Activated CD8-positive, alpha-beta T cell treated with anti-CD3 and anti-CD28 coated beads for 36 hours (primary cell): ENCODE measurements around the gene HYAL2. TPM values are rescaled to one million over a fixed set of nuclear protein-coding genes. Genes with fewer than 3 reads are reported as not detected.

Source experiments
- ATAC-seq: fragments of 200-7000 bp; cut with Tn5 transposase; one replicate; pipeline ENCODE4 v1.10.0; 2021; ENCODE audit warnings: mild to moderate bottlenecking, moderate library complexity
- CTCF ChIA-PET: fragments of 350-600 bp; sonication (Branson Sonifier 250); formaldehyde crosslinking; loops from one replicate; lab custom pipeline; 2021; ENCODE audit warnings: antibody characterized with exemption; lab: Charles Lee
- POLR2A ChIA-PET: fragments of 350-600 bp; sonication (Branson Sonifier 250); formaldehyde crosslinking; loops from one replicate; lab custom pipeline; 2021; ENCODE audit warnings: antibody characterized with exemption; lab: Charles Lee
- DNase-seq: peaks from one replicate; pipeline ENCODE4 v3.0.0-alpha.2; 2020
- H3K27ac Mint-ChIP-seq: one replicate; pipeline ENCODE4 v1.8.0; 2021; ENCODE audit warnings: mild to moderate bottlenecking, mixed read lengths
- H3K27me3 Mint-ChIP-seq: one replicate; pipeline ENCODE4 v1.8.0; 2021; ENCODE audit warnings: mixed read lengths
- H3K36me3 Mint-ChIP-seq: one replicate; pipeline ENCODE4 v1.8.0; 2021; ENCODE audit warnings: low read depth, mixed read lengths
- H3K4me1 Mint-ChIP-seq: one replicate; pipeline ENCODE4 v1.8.0; 2021; ENCODE audit warnings: low read depth, mixed read lengths
- H3K4me3 Mint-ChIP-seq: one replicate; pipeline ENCODE4 v1.8.0; 2021; ENCODE audit warnings: mild to moderate bottlenecking, moderate library complexity, mixed read lengths
- H3K9me3 Mint-ChIP-seq: one replicate; pipeline ENCODE4 v1.8.0; 2021; ENCODE audit warnings: mixed read lengths
- CTCF ChIP-seq: fragments of 200-600 bp; IDR thresholded peaks from one replicate; pipeline ENCODE4 v1.8.0; 2022; ENCODE audit warnings: antibody characterized with exemption, mild to moderate bottlenecking
- intact Hi-C: fragments of 100-400 bp; cut with micrococcal nuclease; formaldehyde crosslinking; loops from one replicate; pipeline ENCODE4 v1.10.0; 2022
- total RNA-seq, 2 experiments: library from RNA; stranded (reverse); gene quantifications; one replicate each; pipeline ENCODE4 v1.2.3, GENCODE V29; 2021

Gene HYAL2
- total RNA-seq, 2 experiments from 2014 or later: 3.9 to 4.1 TPM

- DNase-seq: no peak
- Mint-ChIP-seq H3K27ac (no peak within 1 kb of the TSS), H3K36me3 (peaks cover 2% of the 10 kb centered on the region), H3K4me3 (no peak within 1 kb of the TSS), H3K27me3 (no peaks in the 10 kb centered on the region), H3K9me3 (no peaks in the 10 kb centered on the region), H3K4me1 (peaks cover 19% of the 10 kb centered on the region)
- ATAC-seq: no peak
- POLR2A ChIA-PET: no interaction called here
- TF ChIP-seq CTCF: no peak
- CTCF ChIA-PET: interaction anchor here (0.9 to 2.1 kb wide), 2 partner anchors 21 to 108 kb away, joined by 3 to 8 read pairs; no protein-coding TSS in a partner anchor
- intact Hi-C loops: no loop called here
Observed at GRCh38 chr3:50303013-50303815, 19.3 kb downstream of the HYAL2 start, which contains the start of gene HYAL1. TSS of gene HYAL1 (minus strand) at chr3:50303574. CDS start at chr3:50302956, 618 bp downstream.

- Mint-ChIP-seq H3K36me3 (peaks cover 2% of the 10 kb centered on the region), H3K4me1 (peaks cover 23% of the 10 kb centered on the region), H3K27ac (no peak overlapping the region), H3K27me3 (no peaks in the 10 kb centered on the region), H3K9me3 (no peaks in the 10 kb centered on the region), H3K4me3 (no peak overlapping the region)
- no peak for DNase-seq
- no peak for ATAC-seq
- no peak for TF ChIP-seq CTCF
- intact Hi-C loops: no loop called here
- POLR2A ChIA-PET: interaction anchor here (1.0 kb wide), 2 partner anchors 20 to 21 kb away, joined by 3 read pairs; partner anchors contain the start of gene HYAL2
- CTCF ChIA-PET: interaction anchor here (0.9 to 2.1 kb wide), 4 partner anchors 22 to 108 kb away, joined by 3 to 8 read pairs (median 4); no protein-coding TSS in a partner anchor
Observed at GRCh38 chr3:50302095-50303012, 20.2 kb downstream of the HYAL2 start.

GRCh38 chr3:50300681-50301254, 21.8 kb downstream of the HYAL2 start:
- H3K4me1 Mint-ChIP-seq: peaks cover 23% of the 10 kb centered on the region
- intact Hi-C loops: no loop called here
- H3K9me3 Mint-ChIP-seq: no peaks in the 10 kb centered on the region
- CTCF ChIA-PET: interaction anchor here (1.2 to 1.5 kb wide), 2 partner anchors 29 to 65 kb away, joined by 4 read pairs; no protein-coding TSS in a partner anchor
- peak overlapping the region; percentile 98 for H3K27ac Mint-ChIP-seq
- ATAC-seq (no peak), DNase-seq (no peak)
- POLR2A ChIA-PET: interaction anchor here (0.9 to 1.8 kb wide), 3 partner anchors 19 to 40 kb away, joined by 3 to 6 read pairs (median 3); partner anchors contain the start of gene RASSF1
- peaks cover 1% of the 10 kb centered on the region for H3K36me3 Mint-ChIP-seq
- H3K27me3 Mint-ChIP-seq: no peaks in the 10 kb centered on the region
- no peak for TF ChIP-seq CTCF
- H3K4me3 Mint-ChIP-seq: peak overlapping the region; percentile 99

- ChIA-PET CTCF (interaction anchor here (0.8 to 1.9 kb wide), 14 partner anchors 9 to 105 kb away, joined by 3 to 8 read pairs (median 4); partner anchors contain the start of genes LSMEM2, RASSF1 and TUSC2), POLR2A (interaction anchor here (0.6 to 3.1 kb wide), 11 partner anchors 10 to 370 kb away, joined by 3 to 14 read pairs (median 3); partner anchors contain the start of genes CYB561D2, MON1A, NPRL2 and RASSF1)
- no peak for TF ChIP-seq CTCF
- peak overlapping the region; percentile 98 for H3K27ac Mint-ChIP-seq
- peaks cover 23% of the 10 kb centered on the region for H3K4me1 Mint-ChIP-seq
- peaks cover 1% of the 10 kb centered on the region for H3K36me3 Mint-ChIP-seq
- ATAC-seq: no peak
- peak overlapping the region; percentile 99 for H3K4me3 Mint-ChIP-seq
- no peaks in the 10 kb centered on the region for H3K9me3 Mint-ChIP-seq
- no peaks in the 10 kb centered on the region for H3K27me3 Mint-ChIP-seq
- intact Hi-C loops: no loop called here
- peak; percentile 42 for DNase-seq
Observed at GRCh38 chr3:50299929-50300680, 22.4 kb downstream of the HYAL2 start.
